Measurements from ENCODE around the gene RIPOR1.
A peak's percentile ranks its signal among the peaks of the same experiment; 100 is the strongest.

RIPOR1 gene

DNA sequence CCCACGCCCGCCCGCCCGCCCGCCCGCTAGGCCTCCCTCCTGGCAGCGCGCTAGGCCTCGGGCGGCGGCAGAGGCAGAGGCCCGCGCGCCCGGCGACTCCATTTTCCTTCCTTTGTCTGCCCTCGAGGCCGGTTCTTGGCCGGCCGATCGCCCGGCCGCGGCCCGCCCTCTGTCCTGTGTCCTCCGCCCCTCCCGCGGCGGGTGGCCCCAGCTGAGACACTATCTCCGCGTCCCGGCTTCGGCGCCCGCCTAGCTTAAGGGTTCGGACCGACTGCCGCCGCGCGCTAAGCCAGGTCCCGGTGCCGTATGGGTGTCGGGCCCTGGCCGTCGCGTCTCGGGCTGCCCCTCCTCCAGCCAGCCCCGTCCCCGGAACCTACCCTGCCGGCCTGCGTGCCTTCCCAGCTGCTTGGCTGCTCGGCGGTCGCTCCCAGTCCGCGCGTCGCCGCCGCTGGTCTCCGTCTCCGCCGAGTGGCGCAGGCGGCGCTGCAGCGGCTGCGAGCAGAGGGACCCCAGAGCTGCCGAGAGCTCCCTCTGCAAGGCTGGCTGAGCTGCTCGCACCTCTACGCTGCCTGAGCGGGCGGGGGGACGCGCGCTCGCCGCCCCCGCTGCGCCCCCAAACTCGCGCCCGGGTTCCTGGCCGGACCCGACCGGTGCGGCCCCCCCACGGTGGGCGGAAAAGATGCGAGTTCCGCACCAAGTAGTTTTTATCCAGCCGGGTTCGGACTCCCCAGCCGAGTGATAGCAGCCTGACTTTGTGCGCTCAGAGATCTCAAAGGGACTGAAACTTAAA lies 34.5 kb downstream of the RIPOR1 start:
- Histone ChIP-seq H3K79me2 (peaks cover 29% of the 10 kb centered on the region), H3K4me2 (ENCODE audit: low read length) (peak overlapping the region; percentile 98), H3K4me1 (peaks cover 7% of the 10 kb centered on the region), H2AFZ (peak overlapping the region; percentile 98), H3K27ac (peak overlapping the region; percentile 97), H3K9me3 (ENCODE audit: control insufficient read depth, low read length) (no peaks in the 10 kb centered on the region), H3K36me3 (ENCODE audit: control insufficient read depth, insufficient read depth, low read length) (no peaks in the 10 kb centered on the region), H3K27me3 (ENCODE audit: control insufficient read depth, insufficient read depth, low read length) (no peaks in the 10 kb centered on the region), H3K9ac (peak overlapping the region; percentile 97), H3K4me3 (ENCODE audit: low read depth, low read length) (peak overlapping the region; percentile 91)
- TF ChIP-seq, protein P1, sequence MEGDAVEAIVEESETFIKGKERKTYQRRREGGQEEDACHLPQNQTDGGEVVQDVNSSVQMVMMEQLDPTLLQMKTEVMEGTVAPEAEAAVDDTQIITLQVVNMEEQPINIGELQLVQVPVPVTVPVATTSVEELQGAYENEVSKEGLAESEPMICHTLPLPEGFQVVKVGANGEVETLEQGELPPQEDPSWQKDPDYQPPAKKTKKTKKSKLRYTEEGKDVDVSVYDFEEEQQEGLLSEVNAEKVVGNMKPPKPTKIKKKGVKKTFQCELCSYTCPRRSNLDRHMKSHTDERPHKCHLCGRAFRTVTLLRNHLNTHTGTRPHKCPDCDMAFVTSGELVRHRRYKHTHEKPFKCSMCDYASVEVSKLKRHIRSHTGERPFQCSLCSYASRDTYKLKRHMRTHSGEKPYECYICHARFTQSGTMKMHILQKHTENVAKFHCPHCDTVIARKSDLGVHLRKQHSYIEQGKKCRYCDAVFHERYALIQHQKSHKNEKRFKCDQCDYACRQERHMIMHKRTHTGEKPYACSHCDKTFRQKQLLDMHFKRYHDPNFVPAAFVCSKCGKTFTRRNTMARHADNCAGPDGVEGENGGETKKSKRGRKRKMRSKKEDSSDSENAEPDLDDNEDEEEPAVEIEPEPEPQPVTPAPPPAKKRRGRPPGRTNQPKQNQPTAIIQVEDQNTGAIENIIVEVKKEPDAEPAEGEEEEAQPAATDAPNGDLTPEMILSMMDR (IDR thresholded peaks at IDR 0.05), result peak; percentile 34

DNA sequence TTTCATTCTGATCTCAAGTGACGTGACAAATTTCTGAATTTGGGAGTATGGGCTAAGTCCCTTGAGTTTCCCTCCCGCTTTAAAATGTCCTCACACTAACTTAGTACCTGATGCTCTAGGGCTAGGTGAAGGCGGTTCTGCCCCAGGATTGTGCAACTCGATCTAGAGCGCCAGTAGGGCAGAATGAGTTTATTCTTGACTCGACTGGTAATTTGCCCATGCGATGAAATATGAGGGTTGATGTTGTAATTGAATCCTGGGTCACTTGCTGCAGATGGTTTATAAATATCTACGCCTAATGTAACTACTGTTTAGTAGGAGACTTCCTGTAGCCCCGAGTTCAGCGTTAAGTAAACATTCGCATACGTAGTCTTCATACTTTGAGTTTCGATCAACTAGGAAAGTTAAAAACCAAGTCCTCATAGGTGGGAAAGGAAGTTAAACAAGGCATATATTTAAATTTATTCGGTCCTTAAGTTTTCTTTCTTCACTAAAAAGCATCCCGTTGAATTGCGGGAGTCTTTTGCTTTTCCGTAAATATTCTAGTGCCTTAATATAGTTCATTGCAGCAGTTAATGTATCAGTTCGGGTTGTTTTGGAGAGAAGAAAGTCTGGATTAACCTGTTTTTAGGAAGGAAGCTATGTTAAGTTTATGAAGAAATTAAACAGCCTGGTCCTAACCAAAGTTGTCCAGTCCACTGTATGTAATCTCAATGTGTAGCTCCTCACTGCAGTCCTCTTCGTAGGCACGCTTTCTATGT lies 35.3 kb downstream of the RIPOR1 start:
- peaks cover 37% of the 10 kb centered on the region for H3K79me2 ChIP-seq
- H3K4me1 ChIP-seq, result peaks cover 7% of the 10 kb centered on the region
- no peaks in the 10 kb centered on the region for H3K9me3 ChIP-seq (ENCODE audit: control insufficient read depth, low read length)
- peak overlapping the region; percentile 91 for H3K4me3 ChIP-seq (ENCODE audit: low read depth, low read length)
- no peak overlapping the region for H3K9ac ChIP-seq
- peak overlapping the region; percentile 98 for H3K4me2 ChIP-seq (ENCODE audit: low read length)
- TF ChIP-seq, protein P1 (IDR thresholded peaks at IDR 0.05), result no peak
- no peaks in the 10 kb centered on the region for H3K36me3 ChIP-seq (ENCODE audit: control insufficient read depth, insufficient read depth, low read length)
- H3K27me3 ChIP-seq (ENCODE audit: control insufficient read depth, insufficient read depth, low read length), result no peaks in the 10 kb centered on the region
- peak overlapping the region; percentile 97 for H3K27ac ChIP-seq
- peak overlapping the region; percentile 98 for H2AFZ ChIP-seq

DNA sequence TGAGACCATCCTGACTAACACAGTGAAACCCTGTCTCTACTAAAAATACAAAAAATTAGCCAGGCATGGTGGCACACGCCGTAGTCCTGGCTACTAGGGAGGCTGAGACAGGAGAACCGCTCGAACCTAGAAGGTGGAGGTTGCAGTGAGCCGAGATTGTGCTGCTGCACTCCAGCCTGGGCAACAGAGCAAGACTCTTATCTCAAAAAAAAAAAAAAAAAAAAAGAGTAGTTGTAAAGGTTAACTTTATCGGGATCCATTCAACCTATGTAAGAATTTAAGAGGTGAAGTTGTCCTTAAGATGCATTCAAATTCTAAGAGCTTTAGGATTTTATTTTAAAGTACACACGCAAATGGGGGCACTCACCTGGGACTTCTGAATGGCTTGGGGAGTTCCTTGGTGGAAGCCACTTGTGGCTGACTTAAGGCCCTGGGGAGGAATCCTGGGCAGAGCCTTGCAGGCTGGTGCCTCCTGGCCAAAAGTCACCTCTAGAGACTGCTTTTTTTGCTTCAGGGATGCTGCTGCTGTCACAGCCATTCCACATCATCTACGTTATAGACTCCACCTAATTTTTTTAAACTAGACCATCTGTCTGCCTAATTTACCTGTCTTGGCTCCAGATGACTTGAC lies 37.0 kb downstream of the RIPOR1 start:
- TF ChIP-seq, protein P1 (IDR thresholded peaks at IDR 0.05), result no peak
- Histone ChIP-seq H3K9ac (no peak overlapping the region), H3K27ac (no peak overlapping the region), H3K9me3 (ENCODE audit: control insufficient read depth, low read length) (no peaks in the 10 kb centered on the region), H3K36me3 (ENCODE audit: control insufficient read depth, insufficient read depth, low read length) (no peaks in the 10 kb centered on the region), H3K4me2 (ENCODE audit: low read length) (no peak overlapping the region), H3K79me2 (peaks cover 51% of the 10 kb centered on the region), H2AFZ (no peak overlapping the region), H3K4me1 (peaks cover 7% of the 10 kb centered on the region), H3K4me3 (ENCODE audit: low read depth, low read length) (no peak overlapping the region), H3K27me3 (ENCODE audit: control insufficient read depth, insufficient read depth, low read length) (no peaks in the 10 kb centered on the region)

DNA sequence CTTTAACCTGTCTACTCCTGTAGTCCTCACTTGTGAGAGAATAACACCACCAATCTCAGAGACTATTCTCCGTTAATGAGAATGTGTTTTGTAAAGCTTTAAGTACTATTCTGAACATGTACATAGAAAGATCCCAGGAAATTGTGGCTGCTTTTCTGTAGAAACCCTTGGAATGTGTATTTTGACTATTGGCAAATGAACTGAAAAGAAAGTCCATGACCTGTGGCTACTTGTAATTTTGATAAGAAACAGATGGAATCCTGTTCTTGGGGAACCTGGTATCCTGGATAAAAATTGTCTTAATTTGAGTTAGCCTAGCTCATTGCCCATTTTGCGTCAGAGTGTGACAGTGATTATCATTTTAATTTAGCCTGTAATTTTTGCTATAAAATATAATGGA lies 42.8 kb downstream of the RIPOR1 start:
- no peaks in the 10 kb centered on the region for H3K27me3 ChIP-seq (ENCODE audit: control insufficient read depth, insufficient read depth, low read length)
- no peaks in the 10 kb centered on the region for H3K9me3 ChIP-seq (ENCODE audit: control insufficient read depth, low read length)
- no peak overlapping the region for H3K4me3 ChIP-seq (ENCODE audit: low read depth, low read length)
- no peak overlapping the region for H2AFZ ChIP-seq
- H3K4me2 ChIP-seq (ENCODE audit: low read length), result no peak overlapping the region
- no peak overlapping the region for H3K27ac ChIP-seq
- H3K36me3 ChIP-seq (ENCODE audit: control insufficient read depth, insufficient read depth, low read length), result no peaks in the 10 kb centered on the region
- TF ChIP-seq, protein P1 (IDR thresholded peaks at IDR 0.05), result no peak
- no peaks in the 10 kb centered on the region for H3K4me1 ChIP-seq
- H3K9ac ChIP-seq, result no peak overlapping the region
- H3K79me2 ChIP-seq, result peaks cover 68% of the 10 kb centered on the region

All from parathyroid adenoma (tissue), 2 donors.